ENCODE results near the gene DOCK8.

The DOCK8 gene

DNA sequence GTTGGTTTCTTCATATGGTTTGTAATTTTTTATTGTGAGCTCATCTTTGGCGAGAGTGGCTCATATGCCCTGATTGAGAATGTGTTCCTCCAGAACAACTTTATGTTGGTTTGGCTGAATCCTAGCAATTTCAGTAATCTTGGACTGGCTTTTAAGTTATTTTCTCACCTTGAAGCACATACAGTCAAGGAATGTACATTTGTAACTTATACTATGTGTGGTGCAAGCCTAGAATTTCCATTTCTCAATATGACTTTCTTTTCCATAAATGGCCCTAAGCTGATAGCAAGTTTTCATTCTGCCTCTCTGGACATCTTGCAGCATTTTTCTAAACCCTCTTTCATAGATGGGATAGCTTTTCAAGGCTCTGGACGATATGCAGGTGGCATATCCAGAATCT is 247.5 kb downstream of the DOCK8 start:
- DNase-seq (ENCODE audit: low read depth) = no peak

GRCh38 chr9:462606-463005 is 247.9 kb downstream of the DOCK8 start:
- no peak for DNase-seq (ENCODE audit: low read depth)

- no peak for DNase-seq (ENCODE audit: low read depth)
Observed at GRCh38 chr9:463455-464171, 248.9 kb downstream of the DOCK8 start.

GRCh38 chr9:466747-467146 is 252.1 kb downstream of the DOCK8 start:
- DNase-seq (ENCODE audit: low read depth) = no peak

- DNase-seq (ENCODE audit: low read depth) = no peak
Observed at GRCh38 chr9:468766-469426, 254.2 kb downstream of the DOCK8 start.

- DNase-seq (ENCODE audit: low read depth) = peak; percentile 77
Observed at GRCh38 chr9:469672-470551, 255.2 kb downstream of the DOCK8 start.

- no peak for DNase-seq (ENCODE audit: low read depth)
Observed at GRCh38 chr9:470552-471194, 256.0 kb downstream of the DOCK8 start.

- no peak for DNase-seq (ENCODE audit: low read depth)
Observed at GRCh38 chr9:471320-471719, 256.7 kb downstream of the DOCK8 start.

- no peak for DNase-seq (ENCODE audit: low read depth)
Observed at GRCh38 chr9:472479-473075, 257.9 kb downstream of the DOCK8 start.

DNA sequence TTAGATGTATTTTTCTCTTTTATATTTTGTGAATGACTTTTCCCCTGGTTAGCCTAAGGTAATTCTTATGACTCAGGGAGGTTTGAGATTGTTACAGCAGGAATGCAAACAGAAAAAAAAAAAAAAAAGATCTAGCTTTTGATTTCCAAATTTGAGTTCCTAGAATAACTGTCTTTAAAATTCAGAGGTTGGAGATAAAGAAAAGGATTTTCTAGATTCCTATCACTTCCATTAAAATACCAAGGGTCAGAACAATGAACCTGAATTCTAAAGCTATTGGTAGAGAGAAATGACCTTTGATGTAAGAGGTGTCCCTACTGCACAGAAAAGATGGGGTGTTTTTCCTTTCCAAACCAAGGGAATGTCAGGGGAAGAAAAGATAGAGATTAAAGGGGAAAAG is 262.5 kb downstream of the DOCK8 start:
- DNase-seq (ENCODE audit: low read depth) = no peak

DNA sequence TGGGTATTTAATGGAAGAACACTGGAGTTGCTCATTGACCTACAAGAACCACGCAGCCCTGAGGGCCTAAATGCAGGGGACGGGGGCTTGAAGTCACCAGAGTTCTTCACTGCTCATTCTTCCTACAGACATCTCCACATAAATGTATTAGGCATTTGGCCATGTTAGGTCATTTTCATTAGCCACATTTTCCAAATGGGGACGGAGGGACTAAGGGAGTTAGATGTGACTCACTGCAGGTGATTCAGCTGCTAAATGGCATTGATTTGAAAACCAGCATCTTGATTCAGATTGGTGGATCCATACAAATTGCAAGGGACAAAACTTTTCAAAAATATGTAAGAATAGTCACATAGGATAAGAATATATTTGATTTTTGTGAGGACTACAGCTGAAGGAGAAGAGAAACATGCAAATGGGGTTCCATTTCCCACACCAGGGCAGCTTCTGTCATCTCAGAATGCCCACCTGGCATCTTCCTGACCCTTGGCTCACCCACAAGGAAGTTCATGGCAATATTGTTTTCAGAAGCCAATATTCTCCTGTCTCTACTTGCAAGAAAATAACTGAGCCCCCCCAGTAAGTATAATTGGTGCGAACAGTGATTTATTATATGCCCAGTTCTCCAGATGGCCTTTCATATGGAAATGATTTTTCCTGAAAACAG is 264.8 kb downstream of the DOCK8 start:
- DNase-seq (ENCODE audit: low read depth) = no peak

DNA sequence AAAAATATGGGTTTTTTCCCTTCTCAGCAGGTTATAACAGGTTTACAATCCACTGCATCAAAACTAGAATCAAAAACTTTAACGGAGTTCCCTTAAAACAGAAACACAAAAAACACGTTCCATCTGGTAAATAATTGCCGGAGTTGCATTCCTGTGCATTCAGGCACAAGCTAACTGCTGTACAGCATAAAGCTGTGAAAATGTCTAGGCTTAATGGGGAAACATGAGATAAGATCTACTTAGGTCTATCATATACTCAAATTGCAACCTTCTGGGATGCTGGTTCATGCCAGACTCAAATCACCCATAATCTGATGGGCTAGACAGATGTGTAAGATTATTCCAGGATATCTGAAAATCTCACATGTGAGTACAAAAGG is 265.3 kb downstream of the DOCK8 start:
- no peak for DNase-seq (ENCODE audit: low read depth)

GRCh38 chr9:482739-483138 is 268.1 kb downstream of the DOCK8 start:
- no peak for DNase-seq (ENCODE audit: low read depth)

- no peak for DNase-seq (ENCODE audit: low read depth)
Observed at GRCh38 chr9:486156-486555, 271.5 kb downstream of the DOCK8 start.

DNA sequence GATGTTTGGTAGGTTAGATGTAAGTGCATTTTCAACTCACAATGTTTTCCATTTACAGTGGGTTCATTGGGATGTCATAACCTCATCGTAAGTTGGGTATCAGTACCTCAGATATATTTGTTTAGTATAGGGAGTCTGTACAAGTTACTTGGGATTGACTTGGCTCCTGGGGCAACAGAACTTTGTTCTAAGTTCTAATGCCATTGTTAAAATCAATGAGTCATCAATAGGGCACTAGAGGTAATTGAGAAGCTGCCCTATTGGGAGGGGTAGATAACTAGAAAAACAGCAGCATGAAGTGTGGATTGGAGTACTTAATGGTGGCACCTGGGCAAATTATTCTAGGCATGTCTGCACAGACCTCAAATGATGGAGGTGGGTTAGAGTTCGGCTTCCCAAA is 272.8 kb downstream of the DOCK8 start:
- no peak for DNase-seq (ENCODE audit: low read depth)

GRCh38 chr9:488448-488847 is 273.8 kb downstream of the DOCK8 start:
- DNase-seq (ENCODE audit: low read depth) = no peak

DNA sequence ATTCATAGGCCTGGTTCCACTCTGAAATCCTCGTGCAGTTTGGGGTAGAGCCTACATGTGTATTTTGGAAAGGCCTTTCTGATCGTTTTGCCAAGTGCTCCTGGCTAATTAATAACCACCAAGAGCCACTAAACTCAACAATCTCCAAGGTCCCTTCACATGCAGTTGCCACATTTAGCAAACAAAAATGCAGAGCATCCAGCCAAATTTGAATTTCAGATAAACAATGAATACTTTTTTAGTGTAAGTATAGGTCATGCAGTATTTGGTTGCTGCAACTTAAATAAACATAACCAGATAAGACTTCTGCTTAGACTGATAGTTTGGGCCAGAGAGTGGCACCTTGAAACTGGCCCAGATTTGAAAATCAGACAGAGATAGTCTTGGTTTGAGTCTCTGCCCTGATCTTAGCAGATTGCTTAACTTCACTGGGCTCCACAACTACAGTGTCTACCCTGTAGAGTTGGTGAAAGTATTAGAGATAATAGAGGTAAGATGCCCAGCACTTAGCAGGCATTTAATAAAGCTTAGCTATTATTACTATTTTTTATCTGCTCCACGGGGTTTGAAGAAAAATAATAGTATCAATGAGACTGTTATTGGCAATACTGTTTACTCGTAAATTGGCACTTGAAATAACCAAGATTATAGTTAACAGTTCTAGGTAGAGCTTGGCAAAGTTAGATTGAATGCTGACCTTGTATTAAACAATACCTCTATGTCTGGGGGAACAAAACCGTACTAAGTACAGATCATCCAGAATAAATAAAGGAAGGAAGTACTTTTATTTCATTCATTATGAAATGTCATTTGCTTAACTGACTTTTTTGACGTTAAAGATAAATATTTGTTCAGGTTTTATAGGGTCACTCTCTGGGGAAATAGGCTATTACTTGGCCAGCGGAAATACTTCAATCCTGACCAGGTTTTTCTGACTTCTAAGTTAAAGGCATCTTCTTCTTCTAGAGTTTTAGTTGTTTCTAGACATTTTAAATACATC is 274.8 kb downstream of the DOCK8 start:
- no peak for DNase-seq (ENCODE audit: low read depth)

- no peak for DNase-seq (ENCODE audit: low read depth)
Observed at GRCh38 chr9:494764-495163, 280.1 kb downstream of the DOCK8 start.

- DNase-seq (ENCODE audit: low read depth) = no peak
Observed at GRCh38 chr9:495739-496138, 281.1 kb downstream of the DOCK8 start.

DNA sequence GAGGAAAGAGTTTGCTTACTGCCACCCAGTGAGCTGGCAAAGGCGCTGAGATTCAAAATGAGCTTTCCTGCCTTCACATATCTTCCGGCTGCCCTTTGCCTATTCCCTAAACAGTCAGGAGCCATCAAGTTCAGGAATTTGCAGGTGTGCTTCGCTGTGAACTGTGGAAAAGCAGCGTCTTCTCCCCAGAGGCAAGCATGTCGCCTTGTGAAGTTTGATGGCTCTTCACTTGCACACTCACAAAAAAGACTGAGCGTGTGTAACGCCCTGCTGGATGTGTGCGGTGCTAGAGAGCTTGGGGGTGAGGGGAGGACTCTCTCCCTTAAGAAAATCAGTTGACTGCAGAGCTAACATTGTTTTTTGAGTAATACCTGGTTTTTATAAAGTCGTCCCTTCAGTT is 288.7 kb downstream of the DOCK8 start:
- no peak for DNase-seq (ENCODE audit: low read depth)
